Measurements from ENCODE around the gene SSX4. TPM values are rescaled to one million over a fixed set of nuclear protein-coding genes. Genes with fewer than 3 reads are reported as not detected.

SSX4 gene
- total RNA-seq, 1 experiment from 2014 or later: not detected

- Histone ChIP-seq H3K79me2 (ENCODE audit: insufficient read depth, low read length) (no peaks in the 10 kb centered on the region), H3K9me3 (ENCODE audit: control insufficient read depth in 1 of 2, insufficient read depth in 1 of 2, low read depth in 1 of 2, low read length in 2 of 2) (no peaks in the 10 kb centered on the region), H3K27me3 (ENCODE audit: insufficient read depth, low read length) (no peaks in the 10 kb centered on the region), H3K9me2 (ENCODE audit: insufficient read depth) (no peaks in the 10 kb centered on the region), H3K9ac (ENCODE audit: low read length) (no peak overlapping the region), H3K4me3 (replicated peaks in 1 of 2; ENCODE audit: low read depth in 1 of 2, low read length in 2 of 2) (no peak overlapping the region), H3K27ac (ENCODE audit: low read depth, low read length) (no peak overlapping the region), H3K4me2 (ENCODE audit: low read length) (no peak overlapping the region), H3K4me1 (ENCODE audit: control insufficient read depth in 1 of 2, insufficient read depth in 2 of 2, low read length in 2 of 2) (no peaks in the 10 kb centered on the region), H4K20me1 (ENCODE audit: insufficient read depth) (no peaks in the 10 kb centered on the region), H2AFZ (ENCODE audit: low read depth, low read length, poor library complexity, severe bottlenecking) (no peak overlapping the region), H3K36me3 (ENCODE audit: control insufficient read depth in 1 of 2, insufficient read depth in 2 of 2, low read length in 2 of 2) (no peaks in the 10 kb centered on the region)
- no peak for TF ChIP-seq CBX3 (IDR thresholded peaks at IDR 0.05; ENCODE audit: low read depth)
- no peak for TF ChIP-seq TCF7L2 (IDR thresholded peaks at IDR 0.05; ENCODE audit: borderline replicate concordance, extremely low read depth, insufficient read depth, insufficient read length)
- TF ChIP-seq POLR2AphosphoS5 (IDR thresholded peaks at IDR 0.05; ENCODE audit: low read depth, low read length): no peak
- TF ChIP-seq JUND (IDR thresholded peaks at IDR 0.05): no peak
- TF ChIP-seq EZH2 (IDR thresholded peaks at IDR 0.05): no peak
- TF ChIP-seq EZH2phosphoT487 (IDR thresholded peaks at IDR 0.05; ENCODE audit: borderline replicate concordance): no peak
- no peak for TF ChIP-seq EGR1 (IDR thresholded peaks at IDR 0.05; ENCODE audit: low read depth)
- TF ChIP-seq, protein P1, sequence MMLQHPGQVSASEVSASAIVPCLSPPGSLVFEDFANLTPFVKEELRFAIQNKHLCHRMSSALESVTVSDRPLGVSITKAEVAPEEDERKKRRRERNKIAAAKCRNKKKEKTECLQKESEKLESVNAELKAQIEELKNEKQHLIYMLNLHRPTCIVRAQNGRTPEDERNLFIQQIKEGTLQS (IDR thresholded peaks at IDR 0.05): no peak
- TF ChIP-seq CEBPB (IDR thresholded peaks at IDR 0.05; ENCODE audit: low read depth): no peak
- TF ChIP-seq RAD21 (IDR thresholded peaks at IDR 0.05; ENCODE audit: low read depth): no peak
- TF ChIP-seq ZFX (IDR thresholded peaks at IDR 0.05): no peak
- no peak for TF ChIP-seq SRF (IDR thresholded peaks at IDR 0.05; ENCODE audit: low read depth)
- TF ChIP-seq SIN3A (IDR thresholded peaks at IDR 0.05; ENCODE audit: low read depth): no peak
- TF ChIP-seq CTCF (IDR thresholded peaks at IDR 0.05 in 2 of 3, conservative IDR thresholded peaks at IDR 0.05 in 1 of 3; ENCODE audit: borderline replicate concordance in 1 of 3, insufficient read depth in 1 of 3, low read depth in 2 of 3, low read length in 2 of 3): no peak
- TF ChIP-seq ELF1 (IDR thresholded peaks at IDR 0.05; ENCODE audit: borderline replicate concordance, low read depth): no peak
- no peak for TF ChIP-seq POLR2A (IDR thresholded peaks at IDR 0.05; ENCODE audit: borderline replicate concordance, extremely low read depth, insufficient read depth, insufficient read length)
- TF ChIP-seq REST (IDR thresholded peaks at IDR 0.05; ENCODE audit: low read depth): no peak
- no peak for TF ChIP-seq ZBTB33 (IDR thresholded peaks at IDR 0.05; ENCODE audit: extremely low read depth, insufficient replicate concordance, low read length)
- no peak for TF ChIP-seq YY1 (IDR thresholded peaks at IDR 0.05; ENCODE audit: extremely low read depth, insufficient replicate concordance, low read depth, low read length)
- TF ChIP-seq SP1 (IDR thresholded peaks at IDR 0.05; ENCODE audit: low read depth): no peak
- ATAC-seq (no peak), DNase-seq (ENCODE audit: low read depth, low spot score) (no peak)
- intact Hi-C loops (cut with micrococcal nuclease): no loop called here
- ChIA-PET CTCF (no interaction called here), RAD21 (ENCODE audit: low non-redundant PET in 1 of 2, low total read pairs in 2 of 2, uncharacterized antibody in 2 of 2, unreplicated experiment in 2 of 2) (no interaction called here), POLR2A (no interaction called here)
- BruUV-seq (replicated peaks): no TSS peak
Observed at GRCh38 chrX:48357681-48358080, 25.7 kb upstream of the SSX4 start.

Measured in HCT116 (cell line).